KMS-11 (cell line): Measurements from ENCODE around the gene MAPRE3.

Experiments used
- H2AFZ ChIP-seq: fragments of 200-600 bp; sonication (generic); 2 replicates; pipeline ENCODE4 v1.6.1; 2016; ENCODE audit warnings: antibody characterized with exemption, mixed run types, low read depth
- H3K27ac ChIP-seq: fragments of 200-600 bp; sonication (generic); 2 replicates; pipeline ENCODE4 v1.6.1; 2016; ENCODE audit warnings: mild to moderate bottlenecking, mixed run types
- H3K27me3 ChIP-seq: fragments of 200-600 bp; sonication (generic); 2 replicates; pipeline ENCODE4 v1.6.1; 2017; ENCODE audit warnings: mild to moderate bottlenecking, low read depth, mixed run types, moderate library complexity; ENCODE audit not compliant: insufficient read depth
- H3K36me3 ChIP-seq: fragments of 200-600 bp; sonication (generic); 2 replicates; pipeline ENCODE4 v1.6.1; 2017; ENCODE audit warnings: mild to moderate bottlenecking, mixed run types; ENCODE audit not compliant: insufficient read depth
- H3K4me1 ChIP-seq: fragments of 200-600 bp; sonication (generic); 2 replicates; pipeline ENCODE4 v1.6.1; 2016; ENCODE audit warnings: mild to moderate bottlenecking, low read depth, mixed run types; ENCODE audit not compliant: poor library complexity, severe bottlenecking
- H3K4me2 ChIP-seq: fragments of 200-600 bp; sonication (generic); 2 replicates; pipeline ENCODE4 v1.7.0; 2016; ENCODE audit warnings: mild to moderate bottlenecking, mixed run types
- H3K4me3 ChIP-seq: fragments of 200-600 bp; sonication (generic); IDR thresholded peaks from 2 replicates; pipeline ENCODE4 v1.6.1; 2017; ENCODE audit warnings: low read depth, low read length, mixed read lengths; ENCODE audit not compliant: insufficient read depth
- H3K79me2 ChIP-seq: fragments of 200-600 bp; sonication (generic); 2 replicates; pipeline ENCODE4 v1.6.1; 2016; ENCODE audit warnings: low read depth, mixed run types; ENCODE audit not compliant: insufficient read depth
- H3K9ac ChIP-seq: fragments of 200-600 bp; sonication (generic); 2 replicates; pipeline ENCODE4 v1.6.1; 2016; ENCODE audit warnings: mild to moderate bottlenecking, mixed run types
- H4K20me1 ChIP-seq: fragments of 200-600 bp; sonication (generic); 2 replicates; pipeline ENCODE4 v1.6.1; 2016; ENCODE audit warnings: mild to moderate bottlenecking, mixed run types; ENCODE audit not compliant: insufficient read depth
- TF ChIP-seq, protein P1 (sequence below): fragments of 200-600 bp; sonication (generic); conservative IDR thresholded peaks from 2 replicates; pipeline ENCODE4 v1.6.1; 2017; ENCODE audit warnings: low read depth, mild to moderate bottlenecking, antibody characterized with exemption, low read length, moderate library complexity, mixed read lengths

The MAPRE3 gene

DNA sequence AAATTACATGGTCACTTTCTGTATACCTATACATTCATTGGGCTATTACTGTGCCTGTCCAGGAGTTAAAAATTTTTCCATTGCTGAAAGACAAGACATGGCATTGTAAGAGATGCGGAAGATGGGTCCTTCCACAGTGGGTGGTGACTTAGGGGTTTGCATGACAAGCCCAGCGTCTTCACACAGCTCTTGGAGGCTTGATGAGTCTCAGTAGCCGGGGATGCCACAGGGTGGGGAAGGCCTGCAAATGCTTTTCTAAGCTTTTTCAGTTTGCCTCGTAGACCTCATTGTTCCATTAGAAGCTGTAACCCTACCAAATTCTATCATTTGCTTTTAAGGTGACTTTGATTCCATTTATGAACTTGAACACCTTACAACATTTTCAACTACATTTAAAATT is 18.1 kb upstream of the MAPRE3 start:
- Histone ChIP-seq H3K27me3 (no peaks in the 10 kb centered on the region), H4K20me1 (no peaks in the 10 kb centered on the region), H3K79me2 (no peaks in the 10 kb centered on the region), H2AFZ (no peak overlapping the region), H3K4me1 (no peaks in the 10 kb centered on the region), H3K9ac (no peak overlapping the region), H3K27ac (no peak overlapping the region), H3K4me2 (no peak overlapping the region), H3K4me3 (no peak overlapping the region), H3K36me3 (no peaks in the 10 kb centered on the region)
- TF ChIP-seq, protein P1, sequence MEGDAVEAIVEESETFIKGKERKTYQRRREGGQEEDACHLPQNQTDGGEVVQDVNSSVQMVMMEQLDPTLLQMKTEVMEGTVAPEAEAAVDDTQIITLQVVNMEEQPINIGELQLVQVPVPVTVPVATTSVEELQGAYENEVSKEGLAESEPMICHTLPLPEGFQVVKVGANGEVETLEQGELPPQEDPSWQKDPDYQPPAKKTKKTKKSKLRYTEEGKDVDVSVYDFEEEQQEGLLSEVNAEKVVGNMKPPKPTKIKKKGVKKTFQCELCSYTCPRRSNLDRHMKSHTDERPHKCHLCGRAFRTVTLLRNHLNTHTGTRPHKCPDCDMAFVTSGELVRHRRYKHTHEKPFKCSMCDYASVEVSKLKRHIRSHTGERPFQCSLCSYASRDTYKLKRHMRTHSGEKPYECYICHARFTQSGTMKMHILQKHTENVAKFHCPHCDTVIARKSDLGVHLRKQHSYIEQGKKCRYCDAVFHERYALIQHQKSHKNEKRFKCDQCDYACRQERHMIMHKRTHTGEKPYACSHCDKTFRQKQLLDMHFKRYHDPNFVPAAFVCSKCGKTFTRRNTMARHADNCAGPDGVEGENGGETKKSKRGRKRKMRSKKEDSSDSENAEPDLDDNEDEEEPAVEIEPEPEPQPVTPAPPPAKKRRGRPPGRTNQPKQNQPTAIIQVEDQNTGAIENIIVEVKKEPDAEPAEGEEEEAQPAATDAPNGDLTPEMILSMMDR, result no peak

GRCh38 chr2:26954135-26954534 is 16.3 kb upstream of the MAPRE3 start:
- no peaks in the 10 kb centered on the region for H3K27me3 ChIP-seq
- no peaks in the 10 kb centered on the region for H3K36me3 ChIP-seq

GRCh38 chr2:26957041-26957440 is 13.4 kb upstream of the MAPRE3 start:
- Histone ChIP-seq H2AFZ (no peak overlapping the region), H3K27ac (no peak overlapping the region), H3K27me3 (no peaks in the 10 kb centered on the region; the same call in 1 of the 2 replicates), H3K4me1 (no peaks in the 10 kb centered on the region), H3K9ac (no peak overlapping the region), H3K79me2 (no peaks in the 10 kb centered on the region), H3K4me3 (no peak overlapping the region), H3K36me3 (no peaks in the 10 kb centered on the region), H3K4me2 (no peak overlapping the region), H4K20me1 (no peaks in the 10 kb centered on the region)
- TF ChIP-seq, protein P1, result no peak

More at GRCh38 chr2:26954135-26954534, 16.3 kb upstream of the MAPRE3 start:
- no peak overlapping the region for H2AFZ ChIP-seq
- H3K79me2 ChIP-seq, result no peaks in the 10 kb centered on the region
- no peak overlapping the region for H3K9ac ChIP-seq
- no peak overlapping the region for H3K4me2 ChIP-seq
- no peaks in the 10 kb centered on the region for H3K4me1 ChIP-seq
- no peak overlapping the region for H3K4me3 ChIP-seq
- H4K20me1 ChIP-seq, result no peaks in the 10 kb centered on the region
- no peak overlapping the region for H3K27ac ChIP-seq
- TF ChIP-seq, protein P1, result no peak

GRCh38 chr2:26957534-26957933 is 12.9 kb upstream of the MAPRE3 start:
- H4K20me1 ChIP-seq, result no peaks in the 10 kb centered on the region
- H3K4me3 ChIP-seq, result no peak overlapping the region
- no peak overlapping the region for H3K4me2 ChIP-seq
- H3K9ac ChIP-seq, result no peak overlapping the region
- H3K27me3 ChIP-seq, result no peaks in the 10 kb centered on the region; the same call in 1 of the 2 replicates
- TF ChIP-seq, protein P1, result no peak
- no peaks in the 10 kb centered on the region for H3K36me3 ChIP-seq
- no peak overlapping the region for H2AFZ ChIP-seq
- H3K79me2 ChIP-seq, result no peaks in the 10 kb centered on the region
- no peaks in the 10 kb centered on the region for H3K4me1 ChIP-seq
- H3K27ac ChIP-seq, result no peak overlapping the region

GRCh38 chr2:26959331-26959730 is 11.1 kb upstream of the MAPRE3 start:
- Histone ChIP-seq H3K79me2 (no peaks in the 10 kb centered on the region), H3K9ac (no peak overlapping the region), H2AFZ (no peak overlapping the region), H3K4me2 (no peak overlapping the region), H4K20me1 (no peaks in the 10 kb centered on the region), H3K36me3 (no peaks in the 10 kb centered on the region), H3K27me3 (no peaks in the 10 kb centered on the region; the same call in 1 of the 2 replicates), H3K27ac (no peak overlapping the region), H3K4me3 (no peak overlapping the region), H3K4me1 (no peaks in the 10 kb centered on the region)
- TF ChIP-seq, protein P1, result no peak
